MCF 10A (cell line): ENCODE data around the gene CBARP. TPM values are rescaled to one million over a fixed set of nuclear protein-coding genes. Genes with fewer than 3 reads are reported as not detected.
A peak's percentile ranks its signal among the peaks of the same experiment; 100 is the strongest.

Experiments used
- BruUV-seq: library from RNA; stranded (reverse); fragments of 400-500 nt; replicated peaks from 2 replicates; lab custom pipeline; 2021; lab: Mats Ljungman, UMichigan
- CTCF ChIA-PET: fragments of 300-600 bp; sonication (Branson Sonifier 250); formaldehyde crosslinking; extraction: SDS; loops from one replicate; lab custom pipeline; 2021; ENCODE audit warnings: antibody characterized with exemption, inconsistent platforms; lab: Yijun Ruan, JAX
- POLR2A ChIA-PET: fragments of 300-600, 350-650 bp; sonication (Branson Sonifier 250); formaldehyde crosslinking; extraction: SDS; loops from one replicate; lab custom pipeline; 2020; ENCODE audit warnings: antibody characterized with exemption, inconsistent platforms; lab: Yijun Ruan, JAX
- DNase-seq: peaks from one replicate; pipeline ENCODE4 v3.0.0-alpha.2; 2018; ENCODE audit not compliant: unreplicated experiment
- H3K27ac Mint-ChIP-seq: one replicate; pipeline ENCODE4 v1.8.0; 2022; ENCODE audit warnings: mild to moderate bottlenecking, low read depth, mixed read lengths; ENCODE audit not compliant: unreplicated experiment
- H3K27me3 Mint-ChIP-seq: one replicate; pipeline ENCODE4 v1.8.0; 2022; ENCODE audit warnings: mixed read lengths; ENCODE audit not compliant: insufficient read depth, unreplicated experiment
- H3K36me3 Mint-ChIP-seq: one replicate; pipeline ENCODE4 v1.8.0; 2022; ENCODE audit warnings: mild to moderate bottlenecking, moderate library complexity, mixed read lengths; ENCODE audit not compliant: insufficient read depth, unreplicated experiment
- H3K4me1 Mint-ChIP-seq: one replicate; pipeline ENCODE4 v1.8.0; 2022; ENCODE audit warnings: mixed read lengths; ENCODE audit not compliant: insufficient read depth, unreplicated experiment
- H3K4me3 Mint-ChIP-seq: one replicate; pipeline ENCODE4 v1.8.0; 2022; ENCODE audit warnings: mild to moderate bottlenecking, moderate library complexity, mixed read lengths; ENCODE audit not compliant: unreplicated experiment
- H3K9me3 Mint-ChIP-seq: one replicate; pipeline ENCODE4 v1.8.0; 2022; ENCODE audit warnings: mixed read lengths; ENCODE audit not compliant: unreplicated experiment
- CTCF ChIP-seq: fragments of 200-600 bp; IDR thresholded peaks from one replicate; pipeline ENCODE4 v1.8.0; 2022; ENCODE audit warnings: antibody characterized with exemption, mild to moderate bottlenecking; ENCODE audit not compliant: unreplicated experiment
- intact Hi-C: fragments of 100-400 bp; cut with micrococcal nuclease; formaldehyde crosslinking; loops from 2 replicates; pipeline ENCODE4 v1.14.1; 2022
- total RNA-seq: library from RNA; stranded (reverse); gene quantifications from 2 replicates; pipeline ENCODE4 v1.2.3, GENCODE V29; 2022

The CBARP gene
- total RNA-seq, 1 experiment from 2014 or later = 7.0 TPM

- no TSS peak for BruUV-seq
- no peaks in the 10 kb centered on the region for H3K27me3 Mint-ChIP-seq
- peak overlapping the region; percentile 50 for H3K27ac Mint-ChIP-seq
- peak; percentile 96 for DNase-seq
- H3K4me3 Mint-ChIP-seq = peak overlapping the region; percentile 70
- H3K9me3 Mint-ChIP-seq = no peaks in the 10 kb centered on the region
- POLR2A ChIA-PET = interaction anchor here (0.8 to 6.2 kb wide), 9 partner anchors 9 to 225 kb away, joined by 4 to 240 read pairs (median 18); partner anchors contain the start of genes ABCA7, ATP5F1D, FAM174C and MIDN
- H3K36me3 Mint-ChIP-seq = peaks cover 19% of the 10 kb centered on the region
- peaks cover 39% of the 10 kb centered on the region for H3K4me1 Mint-ChIP-seq
- no peak for TF ChIP-seq CTCF
- intact Hi-C loops = no loop called here
- CTCF ChIA-PET = interaction anchor here (0.5 to 4.9 kb wide), 6 partner anchors 12 to 220 kb away, joined by 3 to 144 read pairs (median 11); no protein-coding TSS in a partner anchor
Observed at GRCh38 chr19:1264801-1265614, 27.2 kb upstream of the CBARP start.

GRCh38 chr19:1263188-1263587 lies 25.4 kb upstream of the CBARP start:
- Mint-ChIP-seq H3K9me3 (no peaks in the 10 kb centered on the region), H3K27me3 (no peaks in the 10 kb centered on the region), H3K36me3 (peaks cover 25% of the 10 kb centered on the region), H3K27ac (no peak overlapping the region), H3K4me3 (peak overlapping the region; percentile 71), H3K4me1 (peaks cover 32% of the 10 kb centered on the region)
- no peak for TF ChIP-seq CTCF
- intact Hi-C loops = no loop called here
- ChIA-PET CTCF (interaction anchor here (0.6 to 4.4 kb wide), 2 partner anchors 19 to 92 kb away, joined by 3 to 25 read pairs; no protein-coding TSS in a partner anchor), POLR2A (interaction anchor here (1.2 to 3.5 kb wide), 3 partner anchors 10 to 21 kb away, joined by 11 to 58 read pairs (median 27); partner anchors contain the start of gene ATP5F1D)
- no TSS peak for BruUV-seq
- no peak for DNase-seq

GRCh38 chr19:1262623-1263123 lies 24.9 kb upstream of the CBARP start:
- H3K4me1 Mint-ChIP-seq = peaks cover 32% of the 10 kb centered on the region
- peak overlapping the region; percentile 71 for H3K4me3 Mint-ChIP-seq
- POLR2A ChIA-PET = interaction anchor here (1.1 to 3.5 kb wide), 5 partner anchors 10 to 161 kb away, joined by 3 to 58 read pairs (median 11); partner anchors contain the start of gene ATP5F1D

More at GRCh38 chr19:1262623-1263123, 24.9 kb upstream of the CBARP start:
- no peak for DNase-seq
- TF ChIP-seq CTCF = no peak
- Mint-ChIP-seq H3K36me3 (peaks cover 30% of the 10 kb centered on the region), H3K27ac (no peak overlapping the region), H3K9me3 (no peaks in the 10 kb centered on the region), H3K27me3 (no peaks in the 10 kb centered on the region)
- CTCF ChIA-PET = interaction anchor here (1.1 to 4.4 kb wide), 2 partner anchors 18 to 205 kb away, joined by 3 to 25 read pairs; no protein-coding TSS in a partner anchor
- BruUV-seq = no TSS peak
- intact Hi-C loops = no loop called here
